Measurements from ENCODE around the gene FDX1.

FDX1 gene

DNA sequence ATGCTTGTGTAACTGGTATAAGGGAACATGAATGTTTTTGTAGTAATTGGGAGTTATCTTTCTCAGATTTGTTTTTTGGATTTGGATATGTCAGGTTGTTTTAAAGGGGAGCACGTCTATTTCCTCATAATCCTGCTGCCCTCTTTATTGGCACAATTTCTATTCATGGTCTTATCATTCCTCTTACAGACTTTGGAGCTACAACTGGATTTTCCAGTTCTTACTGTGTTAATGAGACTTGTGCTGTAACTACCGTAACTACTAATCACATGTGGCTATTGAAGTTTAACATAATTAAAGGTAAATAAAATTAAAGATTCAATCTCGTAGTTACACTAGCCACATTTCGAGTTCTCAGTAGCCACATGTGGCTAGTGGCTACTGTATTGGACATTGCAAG lies 1.9 kb downstream of the FDX1 start:
- DNase-seq: no peak

GRCh38 chr11:110432713-110433392 lies 3.1 kb downstream of the FDX1 start:
- DNase-seq: no peak

DNA sequence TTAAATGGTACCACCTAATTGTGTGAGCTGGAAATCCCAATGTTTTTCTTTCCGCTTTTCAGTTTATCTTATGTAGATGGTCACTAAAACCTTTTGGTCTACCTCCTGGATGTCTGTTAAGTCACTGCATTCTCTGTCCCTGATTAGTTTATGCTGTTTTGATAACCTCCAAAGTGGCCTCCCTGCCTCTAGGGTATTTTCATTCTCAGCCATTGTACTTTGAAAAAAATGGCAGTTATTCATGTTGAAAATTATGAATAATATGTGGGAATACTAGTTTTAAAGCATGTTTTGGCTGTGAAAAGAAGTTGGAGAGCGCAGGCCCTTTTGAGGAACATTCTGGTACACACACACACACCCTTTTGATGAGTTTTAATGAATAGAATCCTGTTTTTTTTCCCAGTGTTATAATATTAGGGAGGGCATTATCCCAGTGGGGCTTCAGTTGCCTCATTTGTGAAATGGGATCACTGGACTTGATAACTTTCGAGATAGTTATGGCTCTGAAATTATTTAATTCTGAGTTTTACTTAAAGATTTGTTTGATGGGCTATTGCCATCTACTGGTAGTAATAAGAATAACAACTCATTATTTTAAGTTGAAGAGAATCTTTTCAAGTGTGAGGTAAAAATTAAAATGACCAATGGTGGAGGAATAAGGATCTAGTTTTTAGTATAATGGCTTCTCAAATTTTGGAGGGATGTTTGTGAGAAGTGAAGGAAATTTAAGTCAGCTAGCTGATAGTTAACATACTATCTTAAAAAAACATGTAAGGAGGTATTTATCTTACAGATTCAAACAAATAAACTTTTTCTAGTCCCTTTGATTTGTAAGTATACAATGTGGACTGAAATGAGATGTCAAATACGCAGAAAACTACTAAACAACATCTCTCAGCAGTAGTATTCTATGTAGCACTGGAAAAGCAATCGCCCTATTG lies 3.9 kb downstream of the FDX1 start:
- DNase-seq: peak; percentile 55

DNA sequence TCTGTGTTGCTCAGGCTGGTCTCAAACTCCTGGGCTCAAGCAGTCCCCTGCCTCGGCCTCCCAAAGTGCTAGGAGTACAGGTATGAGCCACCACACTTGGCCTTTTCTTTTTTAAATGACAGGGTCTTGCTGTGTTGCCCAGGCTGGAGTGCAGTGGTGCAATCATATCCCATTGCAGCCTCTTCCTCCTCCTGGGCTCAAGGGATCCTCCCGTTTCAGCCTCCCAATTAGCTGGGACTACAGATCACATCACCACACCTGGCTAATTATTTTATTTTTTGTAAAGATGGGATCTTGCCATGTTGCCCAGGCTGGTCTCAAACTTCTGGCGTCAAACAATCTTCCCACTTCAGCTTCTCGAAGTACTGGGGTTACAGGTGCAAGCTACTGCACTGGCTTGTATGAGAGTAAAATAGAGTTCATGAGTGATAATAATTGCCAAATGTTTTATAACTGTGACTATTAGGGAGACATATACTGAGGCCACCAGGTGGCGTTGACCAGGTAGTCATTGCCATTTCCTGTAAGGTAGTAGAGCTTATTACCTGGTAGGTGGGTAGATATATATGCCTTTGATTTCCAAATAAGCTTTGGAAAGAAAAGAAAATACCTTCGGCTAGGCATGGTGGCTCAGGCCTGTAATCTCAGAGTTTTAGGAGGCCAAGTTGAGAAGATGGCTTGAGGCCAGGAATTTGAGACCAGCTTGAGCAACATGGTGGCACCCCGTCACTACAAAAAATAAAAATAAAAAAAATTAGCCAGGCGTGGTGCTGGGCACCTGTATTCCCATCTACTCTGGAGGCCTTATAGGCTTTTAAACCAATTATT lies 5.4 kb downstream of the FDX1 start:
- DNase-seq: no peak

DNA sequence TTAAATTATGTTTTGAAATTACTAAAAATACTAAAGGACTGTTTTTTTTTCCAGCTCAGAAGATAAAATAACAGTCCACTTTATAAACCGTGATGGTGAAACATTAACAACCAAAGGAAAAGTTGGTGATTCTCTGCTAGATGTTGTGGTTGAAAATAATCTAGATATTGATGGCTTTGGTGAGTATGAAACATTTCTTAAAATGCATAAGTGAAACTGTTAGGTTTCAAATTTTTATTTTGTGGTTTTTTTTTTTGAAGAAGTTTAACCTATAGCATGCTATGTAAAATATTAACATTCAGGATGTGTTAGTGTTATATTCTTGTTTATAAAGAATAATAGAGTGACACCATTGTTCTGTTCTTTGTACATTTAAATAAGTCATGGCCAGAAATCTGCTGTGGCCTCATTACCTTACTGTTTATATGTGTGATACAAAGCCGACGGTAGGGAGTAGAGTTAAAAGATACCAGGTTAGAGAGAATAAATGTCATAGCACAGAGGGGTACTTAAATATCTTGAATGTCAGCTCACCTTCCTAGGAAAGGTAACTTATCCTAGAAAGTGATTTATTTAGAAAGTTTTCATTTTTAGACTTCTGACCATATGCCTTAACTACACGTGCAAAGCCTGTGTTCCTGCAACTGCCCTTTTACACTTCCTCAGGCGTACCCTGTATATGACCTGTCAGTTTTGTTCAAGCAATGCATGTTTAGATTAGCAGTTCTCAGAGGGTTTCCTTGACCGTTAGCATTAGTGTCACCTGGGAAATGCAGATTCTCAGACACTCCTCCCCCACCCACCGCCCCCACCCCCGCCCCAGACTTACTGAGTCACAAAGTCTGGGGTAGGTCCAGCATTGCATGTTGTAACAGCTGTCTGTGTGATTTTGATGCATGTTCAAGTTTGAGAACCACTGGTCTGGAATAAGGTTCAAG lies 6.3 kb downstream of the FDX1 start:
- no peak for DNase-seq

DNA sequence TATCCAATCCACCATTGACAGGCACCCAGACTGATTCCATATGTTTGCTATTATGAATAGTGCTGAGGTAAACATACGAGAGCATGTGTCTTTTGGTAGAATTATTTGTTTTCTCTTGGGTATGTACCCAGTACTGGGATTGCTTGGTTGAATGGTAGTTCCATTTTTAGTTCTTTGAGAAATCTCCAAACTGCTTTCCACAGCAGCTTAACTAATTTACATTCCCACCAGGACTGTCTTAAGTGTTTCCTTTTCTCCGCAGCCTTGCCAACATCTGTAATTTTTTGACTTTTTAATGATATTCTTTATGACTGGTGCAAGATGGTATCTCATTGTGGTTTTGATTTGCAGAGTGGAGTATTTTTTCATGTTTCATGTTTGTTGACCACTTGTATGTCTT lies 8.3 kb downstream of the FDX1 start:
- no peak for DNase-seq

DNA sequence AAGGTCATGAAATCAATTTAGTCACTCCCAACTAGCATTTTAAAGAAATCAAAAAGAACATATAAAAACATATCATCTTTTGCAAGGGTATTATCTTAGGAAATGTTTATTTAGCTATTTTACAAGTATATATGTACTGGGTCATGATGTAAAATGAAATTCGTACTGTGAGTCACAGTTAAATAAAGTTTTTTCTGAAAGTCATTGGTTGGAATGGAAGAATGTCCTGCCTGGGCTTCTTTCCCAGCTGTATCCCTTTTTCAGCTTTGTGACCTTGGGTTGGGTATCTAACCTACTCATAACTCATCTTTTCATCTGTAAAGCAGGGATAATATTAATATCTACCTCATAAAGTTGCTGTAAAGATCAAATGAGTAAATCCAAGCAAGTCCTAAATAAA lies 15.7 kb downstream of the FDX1 start:
- no peak for DNase-seq

DNA sequence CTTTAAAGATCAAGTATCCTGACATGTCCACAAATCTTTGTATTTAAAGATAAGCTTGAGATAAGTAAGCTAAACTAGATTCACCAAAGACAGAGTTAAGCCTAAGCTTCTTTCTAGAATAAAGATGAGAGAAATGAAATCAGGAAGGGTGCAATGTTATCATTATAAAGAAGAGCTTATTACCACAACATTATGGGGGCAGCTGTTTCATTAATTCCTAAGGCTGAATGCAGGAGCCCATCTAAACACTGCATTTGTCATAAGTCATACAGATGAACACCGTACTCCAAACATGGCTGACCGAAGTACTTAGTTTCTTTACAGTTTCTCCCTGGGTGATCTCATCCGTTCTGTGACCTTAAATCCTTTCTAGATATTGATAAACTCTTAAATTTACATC lies 16.3 kb downstream of the FDX1 start:
- DNase-seq: no peak

- DNase-seq: no peak
Observed at GRCh38 chr11:110446594-110446993, 16.8 kb downstream of the FDX1 start.

DNA sequence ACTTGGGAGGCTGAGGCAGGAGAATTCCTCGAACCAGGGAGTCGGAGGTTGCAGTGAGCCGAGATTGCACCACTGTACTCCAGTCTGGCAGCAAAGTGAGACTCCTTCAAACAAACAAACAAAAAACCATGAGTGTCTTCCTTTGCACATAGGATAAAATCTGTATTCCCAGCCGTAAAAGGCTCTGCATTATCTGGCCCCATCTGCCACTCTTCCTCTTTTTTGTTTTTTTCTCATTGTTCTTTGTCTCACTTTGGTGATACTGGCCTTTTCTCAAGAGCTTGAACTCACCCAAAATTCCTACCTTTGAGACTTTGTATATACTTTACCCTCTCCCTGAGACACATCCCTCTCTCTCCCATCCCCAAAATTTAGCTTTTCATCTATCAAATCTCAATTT lies 17.6 kb downstream of the FDX1 start:
- DNase-seq: no peak

GRCh38 chr11:110447897-110448745 lies 18.4 kb downstream of the FDX1 start:
- no peak for DNase-seq

GRCh38 chr11:110450246-110450645 lies 20.5 kb downstream of the FDX1 start:
- DNase-seq: no peak

GRCh38 chr11:110452720-110453119 lies 23.0 kb downstream of the FDX1 start:
- DNase-seq: no peak

- DNase-seq: no peak
Observed at GRCh38 chr11:110453684-110454354, 24.1 kb downstream of the FDX1 start.

DNA sequence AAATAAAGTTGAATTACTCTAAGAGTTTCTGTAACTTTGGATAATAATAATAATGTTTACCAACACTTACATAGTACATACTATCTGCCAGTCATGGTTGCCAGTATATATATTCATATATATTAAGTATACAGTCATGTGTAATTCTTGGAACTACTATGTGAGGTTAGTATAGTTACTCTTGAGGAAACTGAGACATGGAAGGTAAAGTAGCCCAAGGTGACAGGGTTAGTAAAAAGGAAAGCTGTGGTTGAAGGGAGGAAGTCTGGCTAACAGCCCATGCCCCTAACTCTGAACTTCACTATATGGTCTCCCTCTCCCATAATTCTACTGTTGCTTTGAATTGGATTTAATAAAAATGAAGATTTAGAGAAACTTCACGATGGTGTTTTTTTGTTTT lies 24.9 kb downstream of the FDX1 start:
- no peak for DNase-seq

- no peak for DNase-seq
Observed at GRCh38 chr11:110455718-110456117, 26.0 kb downstream of the FDX1 start.

DNA sequence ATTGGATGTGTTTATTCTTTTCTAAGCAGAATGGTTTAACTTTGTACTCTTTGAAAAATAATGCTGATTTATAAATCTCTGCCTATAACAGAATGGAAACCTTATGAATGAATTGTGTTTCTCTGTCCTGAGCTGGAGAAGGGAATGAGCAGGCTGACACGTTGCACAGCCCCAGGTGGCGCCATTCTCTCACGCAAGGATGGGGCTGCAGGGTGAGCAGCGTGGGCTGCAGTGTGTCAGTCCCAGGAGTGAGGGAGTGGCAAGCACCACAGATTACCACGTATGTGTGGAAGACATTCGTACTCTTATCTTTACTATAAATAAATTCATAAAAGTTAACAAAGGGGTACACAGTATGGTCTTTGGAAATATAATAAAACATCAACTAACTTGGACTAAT lies 33.4 kb downstream of the FDX1 start:
- DNase-seq: no peak

- DNase-seq: no peak
Observed at GRCh38 chr11:110465231-110465630, 35.5 kb downstream of the FDX1 start.

GRCh38 chr11:110467556-110467955 lies 37.8 kb downstream of the FDX1 start:
- DNase-seq: no peak

- no peak for DNase-seq
Observed at GRCh38 chr11:110468121-110468520, 38.4 kb downstream of the FDX1 start.

DNA sequence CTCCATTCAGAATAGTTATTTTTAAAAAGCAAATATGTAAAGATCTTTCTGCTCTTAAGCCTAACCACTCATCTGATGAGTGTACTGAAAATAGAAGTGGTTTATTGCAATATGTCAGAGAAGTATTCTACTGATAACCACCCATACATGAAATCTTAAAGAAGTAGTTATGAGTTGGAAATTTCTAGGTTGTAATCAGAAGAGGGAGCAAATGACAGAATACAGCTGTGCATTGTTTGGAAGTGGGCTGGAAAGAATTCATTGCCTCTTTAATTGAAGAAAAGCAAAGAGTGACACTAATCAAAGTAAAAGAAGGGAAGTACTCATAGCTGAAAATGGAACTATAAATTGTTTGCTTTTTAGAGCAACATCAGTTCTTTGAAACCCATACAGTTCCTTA lies 39.4 kb downstream of the FDX1 start:
- DNase-seq: no peak
